Measurements from ENCODE around the gene LHPP.

LHPP gene

DNA sequence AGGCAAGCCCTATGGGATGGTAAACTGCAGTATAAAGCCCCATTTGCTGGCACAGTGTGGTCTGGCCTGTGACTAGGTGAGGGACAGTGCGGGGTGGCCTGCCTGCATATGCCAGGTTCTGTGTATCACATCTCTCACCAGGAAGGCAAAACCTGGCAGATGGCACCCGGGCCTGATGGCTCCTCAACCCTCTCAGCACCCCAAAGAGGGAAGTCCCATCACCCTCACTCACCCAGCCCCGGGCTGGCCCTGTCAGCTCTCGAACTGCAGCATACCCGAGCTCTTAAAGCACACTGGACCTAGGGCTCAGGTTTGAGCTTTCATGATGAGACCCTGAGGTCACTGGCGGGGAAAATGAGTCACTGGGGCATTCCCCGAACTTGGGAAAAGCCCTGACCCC is 130.5 kb downstream of the LHPP start:
- TF ChIP-seq ARNTL (CRISPR knock-in tag; IDR thresholded peaks at IDR 0.05; ENCODE audit: borderline replicate concordance, low read depth) (no peak), ISL1 (CRISPR knock-in tag; IDR thresholded peaks at IDR 0.05) (no peak), TCF4 (CRISPR knock-in tag; IDR thresholded peaks at IDR 0.05; ENCODE audit: borderline replicate concordance) (no peak), PPARA (CRISPR knock-in tag; IDR thresholded peaks at IDR 0.05; ENCODE audit: borderline replicate concordance) (no peak)
- TF ChIP-seq, protein P1, sequence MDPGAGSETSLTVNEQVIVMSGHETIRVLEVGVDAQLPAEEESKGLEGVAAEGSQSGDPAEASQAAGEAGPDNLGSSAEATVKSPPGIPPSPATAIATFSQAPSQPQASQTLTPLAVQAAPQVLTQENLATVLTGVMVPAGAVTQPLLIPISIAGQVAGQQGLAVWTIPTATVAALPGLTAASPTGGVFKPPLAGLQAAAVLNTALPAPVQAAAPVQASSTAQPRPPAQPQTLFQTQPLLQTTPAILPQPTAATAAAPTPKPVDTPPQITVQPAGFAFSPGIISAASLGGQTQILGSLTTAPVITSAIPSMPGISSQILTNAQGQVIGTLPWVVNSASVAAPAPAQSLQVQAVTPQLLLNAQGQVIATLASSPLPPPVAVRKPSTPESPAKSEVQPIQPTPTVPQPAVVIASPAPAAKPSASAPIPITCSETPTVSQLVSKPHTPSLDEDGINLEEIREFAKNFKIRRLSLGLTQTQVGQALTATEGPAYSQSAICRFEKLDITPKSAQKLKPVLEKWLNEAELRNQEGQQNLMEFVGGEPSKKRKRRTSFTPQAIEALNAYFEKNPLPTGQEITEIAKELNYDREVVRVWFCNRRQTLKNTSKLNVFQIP (CRISPR knock-in tag; IDR thresholded peaks at IDR 0.05; ENCODE audit: borderline replicate concordance, low read depth), result no peak
- TF ChIP-seq, protein P2, sequence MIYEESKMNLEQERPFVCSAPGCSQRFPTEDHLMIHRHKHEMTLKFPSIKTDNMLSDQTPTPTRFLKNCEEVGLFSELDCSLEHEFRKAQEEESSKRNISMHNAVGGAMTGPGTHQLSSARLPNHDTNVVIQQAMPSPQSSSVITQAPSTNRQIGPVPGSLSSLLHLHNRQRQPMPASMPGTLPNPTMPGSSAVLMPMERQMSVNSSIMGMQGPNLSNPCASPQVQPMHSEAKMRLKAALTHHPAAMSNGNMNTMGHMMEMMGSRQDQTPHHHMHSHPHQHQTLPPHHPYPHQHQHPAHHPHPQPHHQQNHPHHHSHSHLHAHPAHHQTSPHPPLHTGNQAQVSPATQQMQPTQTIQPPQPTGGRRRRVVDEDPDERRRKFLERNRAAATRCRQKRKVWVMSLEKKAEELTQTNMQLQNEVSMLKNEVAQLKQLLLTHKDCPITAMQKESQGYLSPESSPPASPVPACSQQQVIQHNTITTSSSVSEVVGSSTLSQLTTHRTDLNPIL (CRISPR knock-in tag; IDR thresholded peaks at IDR 0.05; ENCODE audit: low read depth), result no peak
- no peak for ATAC-seq

DNA sequence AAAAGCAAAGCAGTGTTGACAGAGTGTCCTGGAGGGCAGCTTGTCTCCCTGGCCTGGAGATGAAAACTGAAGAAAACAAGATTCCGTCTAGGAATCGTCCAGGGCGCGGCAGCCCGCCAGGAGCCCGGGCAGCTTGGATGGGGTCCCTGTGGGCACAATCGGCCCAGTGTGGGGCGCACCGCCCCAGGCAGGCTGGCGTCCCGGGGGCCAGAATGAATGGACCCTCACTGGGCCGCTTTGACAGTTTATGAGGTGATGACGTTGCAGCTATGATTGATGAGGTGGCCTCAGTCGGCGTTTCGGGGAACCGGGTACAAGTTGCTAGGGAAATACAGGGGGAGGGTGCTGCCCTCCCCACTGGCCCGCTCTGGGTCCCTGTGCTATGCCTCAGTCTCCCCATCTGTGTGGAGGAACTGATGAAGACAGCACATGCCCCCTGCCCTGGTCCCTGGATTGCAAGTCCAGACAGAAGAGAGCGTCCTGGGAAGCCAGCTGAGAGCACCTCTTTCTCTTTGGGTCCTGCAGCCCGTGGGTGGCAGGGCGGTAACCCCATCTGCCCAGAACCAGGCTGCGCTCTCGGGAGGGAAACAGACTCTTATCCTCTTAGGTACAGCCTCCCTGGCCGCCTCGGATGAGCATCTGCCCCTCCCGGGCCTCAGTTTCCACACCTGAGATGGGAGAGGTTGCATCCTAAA is 131.3 kb downstream of the LHPP start:
- TF ChIP-seq ESRRG (CRISPR knock-in tag; IDR thresholded peaks at IDR 0.05) (no peak), ISL1 (CRISPR knock-in tag; IDR thresholded peaks at IDR 0.05) (no peak), ZFP30 (CRISPR knock-in tag; IDR thresholded peaks at IDR 0.05) (no peak), ARNTL (CRISPR knock-in tag; IDR thresholded peaks at IDR 0.05; ENCODE audit: borderline replicate concordance, low read depth) (no peak), TCF4 (CRISPR knock-in tag; IDR thresholded peaks at IDR 0.05; ENCODE audit: borderline replicate concordance) (no peak), GLIS3 (CRISPR knock-in tag; IDR thresholded peaks at IDR 0.05) (no peak), RARB (CRISPR knock-in tag; IDR thresholded peaks at IDR 0.05) (no peak), PPARA (CRISPR knock-in tag; IDR thresholded peaks at IDR 0.05; ENCODE audit: borderline replicate concordance) (no peak), ZC3H10 (CRISPR knock-in tag; IDR thresholded peaks at IDR 0.05) (no peak), ZFP3 (CRISPR knock-in tag; IDR thresholded peaks at IDR 0.05) (no peak), CSDC2 (CRISPR knock-in tag; IDR thresholded peaks at IDR 0.05) (no peak), OSR1 (CRISPR knock-in tag; IDR thresholded peaks at IDR 0.05) (no peak)
- TF ChIP-seq, protein P3, sequence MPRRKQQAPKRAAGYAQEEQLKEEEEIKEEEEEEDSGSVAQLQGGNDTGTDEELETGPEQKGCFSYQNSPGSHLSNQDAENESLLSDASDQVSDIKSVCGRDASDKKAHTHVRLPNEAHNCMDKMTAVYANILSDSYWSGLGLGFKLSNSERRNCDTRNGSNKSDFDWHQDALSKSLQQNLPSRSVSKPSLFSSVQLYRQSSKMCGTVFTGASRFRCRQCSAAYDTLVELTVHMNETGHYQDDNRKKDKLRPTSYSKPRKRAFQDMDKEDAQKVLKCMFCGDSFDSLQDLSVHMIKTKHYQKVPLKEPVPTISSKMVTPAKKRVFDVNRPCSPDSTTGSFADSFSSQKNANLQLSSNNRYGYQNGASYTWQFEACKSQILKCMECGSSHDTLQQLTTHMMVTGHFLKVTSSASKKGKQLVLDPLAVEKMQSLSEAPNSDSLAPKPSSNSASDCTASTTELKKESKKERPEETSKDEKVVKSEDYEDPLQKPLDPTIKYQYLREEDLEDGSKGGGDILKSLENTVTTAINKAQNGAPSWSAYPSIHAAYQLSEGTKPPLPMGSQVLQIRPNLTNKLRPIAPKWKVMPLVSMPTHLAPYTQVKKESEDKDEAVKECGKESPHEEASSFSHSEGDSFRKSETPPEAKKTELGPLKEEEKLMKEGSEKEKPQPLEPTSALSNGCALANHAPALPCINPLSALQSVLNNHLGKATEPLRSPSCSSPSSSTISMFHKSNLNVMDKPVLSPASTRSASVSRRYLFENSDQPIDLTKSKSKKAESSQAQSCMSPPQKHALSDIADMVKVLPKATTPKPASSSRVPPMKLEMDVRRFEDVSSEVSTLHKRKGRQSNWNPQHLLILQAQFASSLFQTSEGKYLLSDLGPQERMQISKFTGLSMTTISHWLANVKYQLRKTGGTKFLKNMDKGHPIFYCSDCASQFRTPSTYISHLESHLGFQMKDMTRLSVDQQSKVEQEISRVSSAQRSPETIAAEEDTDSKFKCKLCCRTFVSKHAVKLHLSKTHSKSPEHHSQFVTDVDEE (CRISPR knock-in tag; IDR thresholded peaks at IDR 0.05), result no peak
- TF ChIP-seq, protein P4, sequence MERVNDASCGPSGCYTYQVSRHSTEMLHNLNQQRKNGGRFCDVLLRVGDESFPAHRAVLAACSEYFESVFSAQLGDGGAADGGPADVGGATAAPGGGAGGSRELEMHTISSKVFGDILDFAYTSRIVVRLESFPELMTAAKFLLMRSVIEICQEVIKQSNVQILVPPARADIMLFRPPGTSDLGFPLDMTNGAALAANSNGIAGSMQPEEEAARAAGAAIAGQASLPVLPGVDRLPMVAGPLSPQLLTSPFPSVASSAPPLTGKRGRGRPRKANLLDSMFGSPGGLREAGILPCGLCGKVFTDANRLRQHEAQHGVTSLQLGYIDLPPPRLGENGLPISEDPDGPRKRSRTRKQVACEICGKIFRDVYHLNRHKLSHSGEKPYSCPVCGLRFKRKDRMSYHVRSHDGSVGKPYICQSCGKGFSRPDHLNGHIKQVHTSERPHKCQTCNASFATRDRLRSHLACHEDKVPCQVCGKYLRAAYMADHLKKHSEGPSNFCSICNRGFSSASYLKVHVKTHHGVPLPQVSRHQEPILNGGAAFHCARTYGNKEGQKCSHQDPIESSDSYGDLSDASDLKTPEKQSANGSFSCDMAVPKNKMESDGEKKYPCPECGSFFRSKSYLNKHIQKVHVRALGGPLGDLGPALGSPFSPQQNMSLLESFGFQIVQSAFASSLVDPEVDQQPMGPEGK (CRISPR knock-in tag; IDR thresholded peaks at IDR 0.05; ENCODE audit: borderline replicate concordance), result no peak
- TF ChIP-seq, protein P1 (CRISPR knock-in tag; IDR thresholded peaks at IDR 0.05; ENCODE audit: borderline replicate concordance, low read depth), result no peak
- no peak for ATAC-seq

DNA sequence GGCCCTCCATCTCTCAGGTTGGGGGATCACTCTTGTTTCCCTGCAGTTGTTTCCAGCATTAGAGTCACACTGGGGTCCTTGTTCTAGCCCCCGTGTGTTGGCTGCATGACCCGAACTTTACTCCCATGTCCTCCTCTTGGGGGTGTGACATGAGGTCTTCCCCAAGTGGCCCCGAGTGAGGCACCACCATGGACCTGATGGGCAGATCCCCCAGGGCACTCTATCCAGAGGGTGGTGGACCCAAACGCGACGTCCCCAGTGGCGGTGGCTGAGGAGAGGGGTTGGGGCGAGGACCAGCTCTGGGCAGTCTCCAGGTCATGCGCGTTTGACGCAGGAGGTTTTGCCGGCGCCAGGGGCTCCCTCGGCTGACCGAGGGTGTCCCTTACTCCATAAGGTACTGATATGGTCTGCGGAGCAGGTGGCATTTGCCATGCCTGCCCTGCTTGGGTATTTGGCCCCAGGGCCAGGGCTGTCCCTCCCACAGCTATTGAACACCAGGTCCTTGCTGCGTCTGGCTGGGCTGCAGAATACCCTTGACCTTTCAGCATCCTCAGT is 131.9 kb downstream of the LHPP start:
- TF ChIP-seq PPARA (CRISPR knock-in tag; IDR thresholded peaks at IDR 0.05; ENCODE audit: borderline replicate concordance) (no peak), CSDC2 (CRISPR knock-in tag; IDR thresholded peaks at IDR 0.05) (no peak), ISL1 (CRISPR knock-in tag; IDR thresholded peaks at IDR 0.05) (no peak), RARB (CRISPR knock-in tag; IDR thresholded peaks at IDR 0.05) (no peak), ZNF70 (CRISPR knock-in tag; IDR thresholded peaks at IDR 0.05) (no peak)
- TF ChIP-seq, protein P1 (CRISPR knock-in tag; IDR thresholded peaks at IDR 0.05; ENCODE audit: borderline replicate concordance, low read depth), result no peak
- TF ChIP-seq, protein P3 (CRISPR knock-in tag; IDR thresholded peaks at IDR 0.05), result no peak
- no peak for ATAC-seq

Measured in SK-N-SH treated with all-trans-retinoic acid at 6 μM for 48 hours (cell line).